Uterus (tissue), 2 donors: ENCODE results near the gene FHIT.

ENCODE experiments used
- POLR2A ChIP-seq, 2 donors: fragments of 450-650 bp; IDR thresholded peaks; one replicate each; pipeline ENCODE4 v1.6.1; 2016; ENCODE audit warnings: antibody characterized with exemption in 2 of 2, mild to moderate bottlenecking in 1 of 2, moderate library complexity in 1 of 2
- TF ChIP-seq, protein P1 (sequence below), 4 experiments: fragments of 200-600 bp in 2 of 4; fragments of 450-650 bp in 2 of 4; sonication (generic) in 2 of 4; IDR thresholded peaks; one replicate each; pipeline ENCODE4 v1.5.1; 2016 to 2019; ENCODE audit warnings: antibody characterized with exemption in 4 of 4, mild to moderate bottlenecking in 2 of 4, moderate library complexity in 1 of 4

DNA sequence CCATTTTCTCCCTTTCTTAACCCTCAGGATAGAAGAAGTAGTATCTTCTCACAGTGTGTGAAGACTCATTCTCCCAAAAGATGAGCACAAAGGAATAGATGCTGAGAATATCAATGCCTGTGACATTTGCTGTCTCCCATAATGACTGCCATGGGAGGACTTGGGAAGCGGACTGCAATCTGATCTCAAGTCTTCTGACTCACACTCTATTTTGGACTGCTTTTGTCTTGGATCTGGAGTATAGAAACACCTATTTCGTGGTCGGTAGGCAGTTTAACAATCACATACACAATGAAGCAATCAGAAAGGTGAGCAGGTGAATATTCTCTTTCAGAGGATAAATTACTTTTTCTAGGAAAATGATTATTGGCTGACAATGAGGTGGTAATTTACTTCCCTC, 852.0 kb downstream of the FHIT start:
- TF ChIP-seq, protein P1, sequence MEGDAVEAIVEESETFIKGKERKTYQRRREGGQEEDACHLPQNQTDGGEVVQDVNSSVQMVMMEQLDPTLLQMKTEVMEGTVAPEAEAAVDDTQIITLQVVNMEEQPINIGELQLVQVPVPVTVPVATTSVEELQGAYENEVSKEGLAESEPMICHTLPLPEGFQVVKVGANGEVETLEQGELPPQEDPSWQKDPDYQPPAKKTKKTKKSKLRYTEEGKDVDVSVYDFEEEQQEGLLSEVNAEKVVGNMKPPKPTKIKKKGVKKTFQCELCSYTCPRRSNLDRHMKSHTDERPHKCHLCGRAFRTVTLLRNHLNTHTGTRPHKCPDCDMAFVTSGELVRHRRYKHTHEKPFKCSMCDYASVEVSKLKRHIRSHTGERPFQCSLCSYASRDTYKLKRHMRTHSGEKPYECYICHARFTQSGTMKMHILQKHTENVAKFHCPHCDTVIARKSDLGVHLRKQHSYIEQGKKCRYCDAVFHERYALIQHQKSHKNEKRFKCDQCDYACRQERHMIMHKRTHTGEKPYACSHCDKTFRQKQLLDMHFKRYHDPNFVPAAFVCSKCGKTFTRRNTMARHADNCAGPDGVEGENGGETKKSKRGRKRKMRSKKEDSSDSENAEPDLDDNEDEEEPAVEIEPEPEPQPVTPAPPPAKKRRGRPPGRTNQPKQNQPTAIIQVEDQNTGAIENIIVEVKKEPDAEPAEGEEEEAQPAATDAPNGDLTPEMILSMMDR (IDR thresholded peaks at IDR 0.05): no peak
- TF ChIP-seq POLR2A (IDR thresholded peaks at IDR 0.05): no peak
